Gastrocnemius medialis (tissue), 4 donors: ENCODE data around the gene CNKSR2. TPM values are rescaled to one million over a fixed set of nuclear protein-coding genes. Genes with fewer than 3 reads are reported as not detected.

Experiments used
- ATAC-seq, 2 donors: fragments of 150-250 bp; one replicate each; pipeline ENCODE4 v1.9.1; 2016
- DNase-seq, 2 donors: peaks; one replicate each; pipeline ENCODE4 v3.0.0-alpha.2; 2019
- H3K27ac ChIP-seq, 4 donors: fragments of 200-600 bp; sonication (generic); 1 replicate in 1 of 4; 2 replicates in 3 of 4; pipeline ENCODE4 v1.5.1; 2016 to 2018; ENCODE audit warnings: mild to moderate bottlenecking in 2 of 4, moderate library complexity in 1 of 4
- H3K27me3 ChIP-seq, 3 donors: fragments of 200-600 bp; sonication (generic) in 2 of 3; 1 replicate in 1 of 3; 2 replicates in 2 of 3; pipeline versions ENCODE4 v1.5.1 to v1.6.0; 2016 to 2019; ENCODE audit warnings: mild to moderate bottlenecking in 1 of 3, moderate library complexity in 1 of 3
- H3K36me3 ChIP-seq, 2 donors: fragments of 200-600 bp; sonication (generic) in 1 of 2; one replicate each; pipeline ENCODE4 v1.5.1; 2017 to 2018
- H3K4me1 ChIP-seq, 2 donors: fragments of 200-600 bp; sonication (generic) in 1 of 2; one replicate each; pipeline ENCODE4 v1.5.1; 2016 to 2017; ENCODE audit warnings: mild to moderate bottlenecking in 2 of 2
- H3K4me3 ChIP-seq, 4 donors: fragments of 200-600 bp; sonication (generic) in 3 of 4; 1 replicate in 1 of 4; 2 replicates in 3 of 4; pipeline ENCODE4 v1.5.1; 2016 to 2019; ENCODE audit warnings: mild to moderate bottlenecking in 2 of 4
- H3K9me3 ChIP-seq, 3 donors: fragments of 200-600 bp; sonication (generic) in 2 of 3; 1 replicate in 1 of 3; 2 replicates in 2 of 3; pipeline ENCODE4 v1.5.1; 2016 to 2019
- CTCF ChIP-seq, 5 experiments: fragments of 450-650 bp in 3 of 5; fragments of 200-600 bp in 2 of 5; sonication (generic) in 2 of 5; IDR thresholded peaks in 4 of 5; conservative IDR thresholded peaks in 1 of 5; 1 replicate in 4 of 5; 2 replicates in 1 of 5; pipeline ENCODE4 v1.5.1; 2016 to 2019; ENCODE audit warnings: antibody characterized with exemption in 5 of 5, mild to moderate bottlenecking in 3 of 5, moderate library complexity in 3 of 5
- POLR2A ChIP-seq, 2 donors: fragments of 450-650 bp; IDR thresholded peaks; one replicate each; pipeline ENCODE4 v1.6.1; 2017; ENCODE audit warnings: antibody characterized with exemption in 2 of 2, mild to moderate bottlenecking in 2 of 2, moderate library complexity in 2 of 2
- in situ Hi-C, 4 donors: fragments of 200-750 bp; cut with MboI; loops; one replicate each; pipeline versions ENCODE4 v1.15.0 to v1.8.0; 2017; ENCODE audit warnings: low sequenced_read_pairs in 4 of 4
- intact Hi-C: fragments of 100-400 bp; cut with DNase I; formaldehyde crosslinking; loops from one replicate; pipeline ENCODE4 v1.15.1; 2023; ENCODE audit warnings: low total_unique reads
- total RNA-seq, 4 donors: library from RNA; depleted of rRNA; stranded (reverse); fragments of >200 nt; gene quantifications; one replicate each; pipeline versions ENCODE4 v1.1.0 to v1.2.3, GENCODE V29; 2016

The CNKSR2 gene
- total RNA-seq, 4 donors from 2014 or later, result 0.44 to 8.7 (median 3.0) TPM

GRCh38 chrX:21373001-21373400 is 1.2 kb upstream of the CNKSR2 start:
- in situ Hi-C loops (no loop called here), intact Hi-C loops (loop anchor here (10.0 kb wide), 1 partner anchor 848 kb away; no protein-coding TSS in a partner anchor)
- H3K4me3 ChIP-seq, result no peak overlapping the region

GRCh38 chrX:21373637-21374162 is 518 bp upstream of the CNKSR2 start:
- H3K27ac ChIP-seq, result no peak overlapping the region
- ATAC-seq (no peak), DNase-seq (no peak)
- H3K27me3 ChIP-seq, result peaks cover 7 to 32% (median 25%) of the 10 kb centered on the region in 3 donors
- intact Hi-C loops (loop anchor here (10.0 kb wide), 1 partner anchor 849 kb away; no protein-coding TSS in a partner anchor), in situ Hi-C loops (no loop called here)
- peaks cover 0 to 7% of the 10 kb centered on the region in 2 donors for H3K4me1 ChIP-seq
- no peaks in the 10 kb centered on the region for H3K36me3 ChIP-seq
- no peaks in the 10 kb centered on the region for H3K9me3 ChIP-seq
- H3K4me3 ChIP-seq, result peak overlapping the region; percentile 44 to 57 (median 51)
- TF ChIP-seq POLR2A (IDR thresholded peaks at IDR 0.05), result no peak
- TF ChIP-seq CTCF (IDR thresholded peaks at IDR 0.05 in 4 of 5, conservative IDR thresholded peaks at IDR 0.05 in 1 of 5), result no peak

More at GRCh38 chrX:21373001-21373400, 1.2 kb upstream of the CNKSR2 start:
- TF ChIP-seq POLR2A (IDR thresholded peaks at IDR 0.05) (no peak), CTCF (IDR thresholded peaks at IDR 0.05 in 4 of 5, conservative IDR thresholded peaks at IDR 0.05 in 1 of 5) (no peak)
- H3K27ac ChIP-seq, result no peak overlapping the region
- no peaks in the 10 kb centered on the region for H3K36me3 ChIP-seq
- peaks cover 0 to 7% of the 10 kb centered on the region in 2 donors for H3K4me1 ChIP-seq
- H3K9me3 ChIP-seq, result no peaks in the 10 kb centered on the region
- ATAC-seq (no peak), DNase-seq (no peak)
- H3K27me3 ChIP-seq, result peaks cover 7 to 32% (median 25%) of the 10 kb centered on the region in 3 donors

GRCh38 chrX:21374994-21375707 is 933 bp downstream of the CNKSR2 start:
- Histone ChIP-seq H3K9me3 (no peaks in the 10 kb centered on the region), H3K27me3 (peaks cover 7 to 32% (median 25%) of the 10 kb centered on the region in 3 donors), H3K27ac (no peak overlapping the region), H3K4me1 (peaks cover 0 to 7% of the 10 kb centered on the region in 2 donors), H3K36me3 (no peaks in the 10 kb centered on the region), H3K4me3 (peak overlapping the region; percentile 46 to 57 (median 54))
- in situ Hi-C loops, result no loop called here
- no peak for DNase-seq
- ATAC-seq, result no peak
- no peak for TF ChIP-seq POLR2A (IDR thresholded peaks at IDR 0.05)
- TF ChIP-seq CTCF (IDR thresholded peaks at IDR 0.05 in 4 of 5, conservative IDR thresholded peaks at IDR 0.05 in 1 of 5), result no peak
- intact Hi-C loops, result loop anchor here (10.0 kb wide), 1 partner anchor 850 kb away; no protein-coding TSS in a partner anchor

- Histone ChIP-seq H3K4me3 (no peak overlapping the region), H3K4me1 (peaks cover 0 to 7% of the 10 kb centered on the region in 2 donors), H3K27ac (no peak overlapping the region), H3K9me3 (no peaks in the 10 kb centered on the region), H3K27me3 (peaks cover 7 to 32% (median 25%) of the 10 kb centered on the region in 3 donors), H3K36me3 (no peaks in the 10 kb centered on the region)
- no peak for TF ChIP-seq POLR2A (IDR thresholded peaks at IDR 0.05)
- TF ChIP-seq CTCF (IDR thresholded peaks at IDR 0.05 in 4 of 5, conservative IDR thresholded peaks at IDR 0.05 in 1 of 5), result no peak
- DNase-seq, result no peak
- ATAC-seq, result no peak
- intact Hi-C loops, result loop anchor here (10.0 kb wide), 1 partner anchor 851 kb away; no protein-coding TSS in a partner anchor
- in situ Hi-C loops, result no loop called here
Observed at GRCh38 chrX:21375708-21376009, 1.4 kb downstream of the CNKSR2 start.
